Aorta (tissue), 5 donors: ENCODE results near the gene ARMH3. TPM values are rescaled to one million over a fixed set of nuclear protein-coding genes. Genes with fewer than 3 reads are reported as not detected.

Experiments
- ATAC-seq: fragments of 200-7000 bp; cut with Tn5 transposase; one replicate; pipeline ENCODE4 v1.9.1; 2022; ENCODE audit warnings: moderate library complexity; ENCODE audit not compliant: low FRiP score
- DNase-seq, 2 donors: peaks; one replicate each; pipeline ENCODE4 v3.0.0-alpha.2; 2020
- H3K27ac ChIP-seq, 2 donors: one replicate each; pipeline ENCODE4 v1.5.1; 2013; ENCODE audit warnings: low read length in 2 of 2, mild to moderate bottlenecking in 2 of 2, moderate library complexity in 2 of 2, control low read depth in 1 of 2, inconsistent platforms in 1 of 2, low read depth in 1 of 2
- H3K27me3 ChIP-seq, 2 donors: one replicate each; pipeline ENCODE4 v1.6.1; 2013; ENCODE audit warnings: control low read depth in 1 of 2, low read length in 1 of 2, mild to moderate bottlenecking in 1 of 2, moderate library complexity in 1 of 2; ENCODE audit not compliant: insufficient read depth in 2 of 2, control insufficient read depth in 1 of 2
- H3K36me3 ChIP-seq, 2 donors: one replicate each; pipeline ENCODE4 v1.6.1; 2013; ENCODE audit warnings: control low read depth in 1 of 2, low read length in 1 of 2, mild to moderate bottlenecking in 1 of 2; ENCODE audit not compliant: insufficient read depth in 2 of 2, control insufficient read depth in 1 of 2
- H3K4me1 ChIP-seq, 2 donors: one replicate each; pipeline ENCODE4 v1.6.1; 2013; ENCODE audit warnings: low read length in 2 of 2, control low read depth in 1 of 2, mild to moderate bottlenecking in 1 of 2, moderate library complexity in 1 of 2; ENCODE audit not compliant: insufficient read depth in 2 of 2, control insufficient read depth in 1 of 2
- H3K4me3 ChIP-seq, 2 donors: one replicate each; pipeline ENCODE4 v1.5.1; 2013; ENCODE audit warnings: low read length in 2 of 2, control low read depth in 1 of 2, mild to moderate bottlenecking in 1 of 2
- H3K9me3 ChIP-seq: one replicate; pipeline ENCODE4 v1.6.1; 2013; ENCODE audit warnings: mild to moderate bottlenecking, low read length; ENCODE audit not compliant: control insufficient read depth
- WGBS, 2 donors: extraction: QIAGEN DNeasy Blood & Tissue Kit; methylation state at CpG; one replicate each; pipeline ENCODE4 v1.1.7; 2013; 5-methylcytosine and 5-hydroxymethylcytosine counted together
- intact Hi-C, 2 donors: fragments of 100-400 bp; cut with DNase I; formaldehyde crosslinking; loops; one replicate each; pipeline versions ENCODE4 v1.14.2 to v1.15.0; 2022
- polyA plus RNA-seq, 2 donors: library from polyadenylated mRNA; stranded (reverse); fragments of 200-250 nt; gene quantifications; one replicate each; pipeline ENCODE4 v1.2.3, GENCODE V29; 2013
- total RNA-seq, 2 donors: library from RNA; stranded (reverse); fragmentation: NEBNext Ultra II Directional; extraction: Animal tissue kit (Norgen Biotek cat#: 25700); gene quantifications; one replicate each; pipeline ENCODE4 v1.2.1, GENCODE V29; 2021
- donor health status: healthy with polysubstance abuse.
- donor health status: Bipolar disorder and iron deficiency.
- donor health status: DM: no; HTN: no; CAD: no.
- donor health status: DM: no; HTN: no; CAD: no.
- donor health status: DM: yes; HTN: yes; CAD: no.

Gene ARMH3
- total and polyA plus RNA-seq, 4 donors, result 8.6 to 26.9 (median 17.2) TPM

DNA sequence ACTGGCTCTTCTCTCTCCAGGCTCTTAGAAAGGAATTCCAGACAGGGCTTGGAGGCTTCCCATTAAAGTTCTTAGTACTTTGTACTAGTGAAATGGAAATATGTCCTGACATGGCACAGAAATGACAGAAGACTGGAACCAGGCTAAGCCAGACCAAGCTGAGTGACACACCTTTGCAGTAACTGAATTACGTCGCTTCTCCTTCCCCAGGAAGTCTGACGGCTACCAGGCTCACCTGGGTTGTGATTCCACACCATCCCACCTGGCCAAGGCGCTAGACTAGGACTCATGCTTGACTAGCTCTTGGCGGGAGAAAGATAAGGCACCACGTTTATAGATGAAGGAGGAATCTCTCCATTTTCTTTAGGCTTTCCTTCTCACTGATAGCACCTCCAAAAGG is 161.7 kb downstream of the ARMH3 start:
- ATAC-seq, result no peak
- intact Hi-C loops, result no loop called here
- no peaks in the 10 kb centered on the region for H3K9me3 ChIP-seq

DNA sequence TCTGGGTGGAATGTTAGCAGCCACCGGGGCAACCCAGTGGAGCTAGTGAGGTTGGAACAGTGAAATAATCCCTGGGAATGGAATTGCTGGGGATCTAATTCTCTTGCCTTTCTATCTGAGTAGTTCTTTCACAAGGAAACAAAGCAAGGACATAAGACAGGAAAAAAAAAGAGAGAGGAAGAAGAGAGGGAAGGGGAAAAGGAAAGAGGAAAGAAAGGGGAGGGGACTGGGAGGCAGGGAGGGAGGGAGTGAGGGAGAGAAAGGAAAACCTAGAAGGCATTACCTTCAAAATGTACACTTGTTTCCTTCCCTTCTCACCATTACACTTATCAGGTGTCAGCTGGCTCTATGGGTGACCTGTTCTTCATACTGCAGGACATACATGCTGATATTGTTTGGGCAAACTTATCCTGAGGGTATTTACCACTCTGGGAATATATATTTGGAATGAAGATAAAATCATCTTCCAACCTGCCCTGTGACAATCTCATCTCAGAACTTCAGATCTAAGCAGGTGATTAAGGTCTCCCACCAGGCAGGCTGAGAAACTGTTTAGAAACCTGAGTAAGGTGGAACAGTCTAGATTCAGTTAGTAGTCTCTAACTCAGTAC is 162.4 kb downstream of the ARMH3 start:
- Histone ChIP-seq H3K27me3 (no peaks in the 10 kb centered on the region), H3K4me3 (no peak overlapping the region), H3K36me3 (no peaks in the 10 kb centered on the region), H3K27ac (no peak overlapping the region), H3K4me1 (no peaks in the 10 kb centered on the region), H3K9me3 (no peaks in the 10 kb centered on the region)
- intact Hi-C loops, result no loop called here
- DNase-seq, result no peak
- WGBS, 2 donors, result 86% methylated on average over 1 of the region's 1 CpG
- no peak for ATAC-seq

More for the DNA sequence above, 161.7 kb downstream of the ARMH3 start:
- Histone ChIP-seq H3K4me1 (no peaks in the 10 kb centered on the region), H3K27me3 (no peaks in the 10 kb centered on the region), H3K4me3 (no peak overlapping the region), H3K36me3 (no peaks in the 10 kb centered on the region), H3K27ac (no peak overlapping the region)
- WGBS, 2 donors, result 92 to 93% methylated on average over 6 of the region's 6 CpGs
- DNase-seq, result no peak

DNA sequence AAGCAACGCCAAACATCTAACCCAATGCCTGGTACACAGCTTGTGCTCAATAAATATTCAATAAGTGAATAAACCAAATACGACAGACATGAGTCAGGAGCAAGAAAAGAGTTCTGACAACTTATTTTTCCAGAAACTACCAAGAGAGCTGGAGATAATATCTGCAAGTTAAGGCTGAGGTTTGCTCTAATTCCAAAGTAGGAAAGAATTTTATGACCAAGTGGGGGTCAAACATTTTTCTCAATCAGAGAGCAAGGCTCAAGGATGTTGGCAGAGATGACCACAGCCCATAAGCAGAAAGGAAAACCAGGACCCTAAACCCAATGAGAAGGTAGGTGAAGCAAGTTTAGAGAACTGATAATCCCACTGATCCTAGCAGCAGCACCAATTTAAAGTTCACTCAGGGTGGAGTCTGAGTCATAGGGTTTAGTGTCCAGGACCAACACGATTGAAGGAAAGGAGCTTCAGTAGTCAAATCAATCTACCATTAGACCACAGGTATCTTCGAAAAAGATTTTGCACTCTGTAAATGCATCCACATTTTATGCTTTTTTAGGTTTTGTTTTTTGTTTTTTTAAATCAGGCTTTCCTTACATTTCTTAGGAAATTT is 163.1 kb downstream of the ARMH3 start:
- no peak overlapping the region for H3K4me3 ChIP-seq
- no peaks in the 10 kb centered on the region for H3K36me3 ChIP-seq
- no peaks in the 10 kb centered on the region for H3K27me3 ChIP-seq
- H3K4me1 ChIP-seq, result no peaks in the 10 kb centered on the region
- ATAC-seq, result no peak
- no peak overlapping the region for H3K27ac ChIP-seq
- WGBS, 2 donors, result 77% methylated on average over 4 of the region's 4 CpGs
- H3K9me3 ChIP-seq, result no peaks in the 10 kb centered on the region
- intact Hi-C loops, result no loop called here
- DNase-seq, result no peak

DNA sequence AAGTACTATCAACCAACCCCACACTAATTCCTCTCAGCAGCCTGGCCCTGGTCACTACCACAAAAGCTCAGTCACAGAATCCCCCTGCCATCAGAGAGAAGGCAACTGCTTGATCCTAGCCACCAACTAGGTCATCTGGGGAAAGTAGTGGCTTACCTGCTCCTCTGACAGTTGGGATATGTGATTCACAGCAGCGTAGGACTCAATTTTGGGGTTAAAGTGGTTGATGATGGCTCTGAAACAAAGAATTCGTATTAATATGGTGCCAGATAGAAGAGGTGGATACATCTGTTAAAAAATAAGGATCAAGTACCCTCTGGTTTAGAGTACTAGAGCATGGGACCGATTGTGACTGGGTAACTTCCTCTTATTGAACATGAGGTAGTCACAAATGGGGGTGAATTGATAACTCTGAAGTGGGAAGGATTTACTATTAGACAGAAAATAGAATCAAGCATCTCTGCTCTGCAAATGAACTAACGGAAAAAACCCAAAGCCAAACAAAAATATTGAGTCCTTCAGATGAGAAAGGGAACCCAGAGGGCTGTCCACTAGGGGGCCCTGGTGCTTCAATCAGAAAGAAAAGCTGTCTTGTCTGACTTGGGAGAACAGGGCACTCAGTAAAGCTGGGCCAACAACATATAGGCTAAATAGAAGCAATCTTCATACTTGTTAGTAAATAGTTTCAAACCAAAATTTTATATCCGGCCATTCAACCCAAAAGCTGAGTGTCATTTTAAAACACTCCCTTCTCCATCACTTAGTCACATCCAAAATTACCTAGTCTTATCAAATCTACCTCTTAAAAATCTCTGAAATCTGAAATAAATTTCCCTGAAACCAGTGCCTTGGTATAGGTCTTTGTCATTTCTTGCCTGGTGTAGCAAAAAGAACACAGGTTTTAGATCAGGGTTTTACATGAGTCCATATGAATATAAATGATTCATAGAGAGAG is 166.4 kb downstream of the ARMH3 start:
- Histone ChIP-seq H3K4me3 (no peak overlapping the region), H3K36me3 (peaks cover 0 to 2% of the 10 kb centered on the region in 2 donors), H3K9me3 (no peaks in the 10 kb centered on the region), H3K27ac (no peak overlapping the region), H3K4me1 (no peaks in the 10 kb centered on the region), H3K27me3 (no peaks in the 10 kb centered on the region)
- no peak for ATAC-seq
- peak; percentile 80 to 90 for DNase-seq
- 63 to 67% methylated on average over 5 of the region's 5 CpGs for WGBS, 2 donors
- intact Hi-C loops, result loop anchor here (2.0 to 5.0 kb wide), 2 partner anchors 121 to 123 kb away; no protein-coding TSS in a partner anchor

DNA sequence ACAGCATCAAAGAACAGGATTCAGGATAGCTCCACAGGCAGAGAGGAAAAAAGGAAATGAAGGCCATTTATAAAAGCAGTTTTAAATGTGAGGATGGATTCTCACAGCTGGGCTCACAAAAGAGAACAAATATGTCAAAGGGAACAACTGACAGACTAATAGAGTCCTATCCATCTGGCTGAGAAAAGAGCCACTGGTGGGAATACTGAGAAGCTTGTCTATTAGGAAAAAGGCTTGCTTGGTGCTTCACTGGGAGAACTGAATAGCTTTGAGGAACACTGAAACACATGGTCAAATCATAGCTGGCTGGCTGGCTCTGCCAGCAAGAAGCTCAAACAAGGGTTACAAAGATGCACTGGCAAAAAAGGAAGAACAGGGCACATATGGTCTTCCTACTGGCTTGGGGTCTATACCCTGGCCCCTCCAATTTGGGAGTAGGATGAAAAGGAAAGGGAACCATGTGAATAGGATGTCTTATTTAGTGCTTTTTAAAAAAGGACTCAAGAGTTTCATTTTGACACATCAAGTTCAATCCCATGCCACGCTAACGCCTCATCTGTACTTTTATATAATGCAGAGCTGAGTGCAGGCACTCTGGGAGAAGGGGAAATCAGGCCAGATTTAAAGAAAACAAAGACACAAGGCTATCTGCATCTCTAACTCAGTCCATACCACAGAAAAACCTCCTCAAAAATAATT is 167.6 kb downstream of the ARMH3 start:
- ATAC-seq (no peak), DNase-seq (no peak)
- Histone ChIP-seq H3K27ac (no peak overlapping the region), H3K4me3 (no peak overlapping the region), H3K36me3 (peaks cover 0 to 2% of the 10 kb centered on the region in 2 donors), H3K27me3 (no peaks in the 10 kb centered on the region), H3K9me3 (no peaks in the 10 kb centered on the region), H3K4me1 (no peaks in the 10 kb centered on the region)
- WGBS, 2 donors, result 89% methylated on average over 2 of the region's 2 CpGs
- intact Hi-C loops, result loop anchor here (2.0 to 5.0 kb wide), 2 partner anchors 122 to 124 kb away; no protein-coding TSS in a partner anchor

DNA sequence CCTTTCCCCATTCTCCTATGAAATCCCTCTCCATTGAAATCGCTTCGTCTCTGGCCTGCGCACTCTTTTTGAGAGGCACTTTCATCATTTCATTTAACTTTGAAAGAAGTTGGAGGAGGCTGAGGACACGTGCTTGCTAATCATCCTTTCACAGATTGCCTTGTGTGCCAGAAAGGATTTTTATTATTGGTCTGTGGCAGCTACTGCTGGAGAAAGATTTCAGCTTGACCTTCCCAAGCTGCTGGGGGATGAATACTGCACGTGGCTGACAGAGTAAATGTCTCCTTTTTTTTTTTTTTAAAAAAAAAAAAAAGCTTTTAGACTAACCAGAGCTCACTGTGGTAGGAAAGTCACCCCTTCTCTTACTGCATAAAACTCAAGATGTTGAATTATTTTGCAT is 168.2 kb downstream of the ARMH3 start:
- intact Hi-C loops, result loop anchor here (2.0 to 5.0 kb wide), 2 partner anchors 123 to 125 kb away; no protein-coding TSS in a partner anchor
- no peak for ATAC-seq

DNA sequence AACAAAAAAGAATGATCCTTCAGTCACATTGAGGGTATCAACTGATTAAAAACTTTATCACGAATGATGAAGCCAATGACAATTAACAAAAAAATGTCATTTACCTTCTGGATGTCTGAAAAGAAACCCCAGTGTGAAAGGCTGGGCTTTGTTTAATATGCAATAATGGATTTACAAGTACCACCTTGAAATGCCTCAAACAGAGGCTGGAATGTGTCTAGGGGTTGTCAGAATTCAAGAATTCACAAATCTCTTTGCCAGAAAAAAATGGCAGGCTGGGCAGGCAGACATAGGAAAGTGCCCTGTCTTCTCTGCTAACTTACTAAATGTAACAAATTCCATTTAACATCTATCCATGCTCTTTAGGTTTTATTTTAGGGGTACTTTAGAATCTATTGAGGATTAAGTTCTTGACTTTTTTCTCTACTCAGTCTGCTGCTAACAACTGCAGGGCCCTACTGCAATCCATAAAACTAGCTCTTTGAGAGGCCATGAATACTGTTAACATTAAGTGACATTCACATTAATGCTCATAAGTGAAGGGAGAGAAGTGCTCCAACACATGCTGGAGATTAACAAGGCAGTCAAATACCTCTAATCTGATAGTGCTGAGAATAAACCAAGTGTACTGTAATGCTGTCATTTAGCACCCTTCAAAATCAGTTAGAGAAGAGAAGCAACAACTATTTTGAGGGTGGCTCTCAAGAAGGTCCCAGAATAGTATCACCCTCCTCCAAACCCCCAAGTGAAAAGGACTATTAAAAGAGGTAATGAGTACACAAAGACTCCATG is 169.3 kb downstream of the ARMH3 start:
- ATAC-seq, result no peak
- no peak overlapping the region for H3K27ac ChIP-seq
- H3K9me3 ChIP-seq, result no peaks in the 10 kb centered on the region
- no peak overlapping the region for H3K4me3 ChIP-seq
- peaks cover 0 to 2% of the 10 kb centered on the region in 2 donors for H3K36me3 ChIP-seq
- WGBS, 2 donors, result 90 to 94% methylated on average over 1 of the region's 1 CpG
- no peaks in the 10 kb centered on the region for H3K27me3 ChIP-seq
- intact Hi-C loops, result loop anchor here in 1 of 2 donors (5.0 kb wide), 1 partner anchor 126 kb away; no protein-coding TSS in a partner anchor
- H3K4me1 ChIP-seq, result no peaks in the 10 kb centered on the region
- DNase-seq, result no peak

More for the DNA sequence above, 168.2 kb downstream of the ARMH3 start:
- DNase-seq, result no peak
- Histone ChIP-seq H3K27ac (no peak overlapping the region), H3K27me3 (no peaks in the 10 kb centered on the region), H3K9me3 (no peaks in the 10 kb centered on the region), H3K36me3 (peaks cover 0 to 2% of the 10 kb centered on the region in 2 donors), H3K4me1 (no peaks in the 10 kb centered on the region), H3K4me3 (no peak overlapping the region)
- WGBS, 2 donors, result 85 to 90% methylated on average over 5 of the region's 5 CpGs
